OCI-LY3 (cell line): Measurements from ENCODE around the gene KCNJ11.

Source experiments
- H2AFZ ChIP-seq: fragments of 200-600, 300-600 bp; shearing (Covaris generic); 2 replicates; pipeline ENCODE4 v1.6.0; 2014; ENCODE audit warnings: antibody characterized with exemption, low read depth, low read length
- H3K27ac ChIP-seq: fragments of 200-600, 300-600 bp; sonication (generic); 2 replicates; pipeline ENCODE4 v1.5.1; 2014; ENCODE audit warnings: mild to moderate bottlenecking, low read length, moderate library complexity, mixed read lengths
- H3K27me3 ChIP-seq: fragments of 200-600, 300-600 bp; sonication (generic); 2 replicates; pipeline ENCODE4 v1.6.1; 2014; ENCODE audit warnings: low read depth, low read length, mixed read lengths
- H3K36me3 ChIP-seq: fragments of 200-600, 300-600 bp; sonication (generic); replicated peaks from 2 replicates; pipeline ENCODE3; 2014; ENCODE audit warnings: low read depth, low read length, mixed read lengths
- H3K4me1 ChIP-seq: fragments of 300-600, 200-600 bp; sonication (generic); 2 replicates; pipeline ENCODE4 v1.6.1; 2014; ENCODE audit warnings: low read length, mixed read lengths
- H3K4me2 ChIP-seq: fragments of 200-600, 300-600 bp; sonication (generic); 2 replicates; pipeline ENCODE4 v1.6.1; 2014; ENCODE audit warnings: low read length, mixed read lengths
- H3K4me3 ChIP-seq: fragments of 300-600, 200-600 bp; sonication (generic); 2 replicates; pipeline ENCODE4 v1.5.1; 2014; ENCODE audit warnings: antibody characterized with exemption, mild to moderate bottlenecking, low read length, moderate library complexity
- H3K79me2 ChIP-seq: fragments of 300-600, 200-600 bp; shearing (Covaris generic); 2 replicates; pipeline ENCODE4 v1.6.1; 2014; ENCODE audit warnings: mild to moderate bottlenecking, low read length, mixed read lengths
- H3K9ac ChIP-seq: fragments of 300-600, 200-600 bp; shearing (Covaris generic); 2 replicates; pipeline ENCODE4 v1.6.0; 2014; ENCODE audit warnings: mild to moderate bottlenecking, low read length, moderate library complexity
- H3K9me3 ChIP-seq: fragments of 200-600, 300-600 bp; shearing (Covaris generic); 2 replicates; pipeline ENCODE4 v1.6.1; 2014; ENCODE audit warnings: low read length, mixed read lengths; ENCODE audit not compliant: insufficient read depth
- H4K20me1 ChIP-seq: fragments of 200-600, 300-600 bp; sonication (generic); 2 replicates; pipeline ENCODE4 v1.6.1; 2016; ENCODE audit warnings: low read length, mixed read lengths; ENCODE audit not compliant: insufficient read depth
- CTCF ChIP-seq: fragments of 200-600, 300-600 bp; sonication (generic); IDR thresholded peaks from 2 replicates; pipeline ENCODE4 v1.5.1; 2014; ENCODE audit warnings: antibody characterized with exemption, low read length, low read depth
- EZH2phosphoT487 ChIP-seq: fragments of 200-600 bp; shearing (Covaris generic); IDR thresholded peaks from 2 replicates; pipeline ENCODE4 v1.6.1; 2018; ENCODE audit warnings: antibody characterized with exemption, mixed run types, low read depth

KCNJ11 gene

GRCh38 chr11:17388609-17389210 is at the start of gene KCNJ11:
TSS of gene KCNJ11 (minus strand) at chr11:17388659. CDS start at chr11:17388091, 568 bp downstream.
- no peak within 1 kb of the TSS for H3K27ac ChIP-seq

GRCh38 chr11:17437366-17437765 is 48.9 kb upstream of the KCNJ11 start:
- Histone ChIP-seq H3K36me3 (no peaks in the 10 kb centered on the region), H3K27ac (no peak overlapping the region), H3K4me2 (no peak overlapping the region), H3K4me3 (no peak overlapping the region), H3K27me3 (0 out of 2 replicates have a peak, but pooled peaks cover 7% of the 10 kb centered on the region), H3K79me2 (no peaks in the 10 kb centered on the region), H3K9ac (no peak overlapping the region), H4K20me1 (no peaks in the 10 kb centered on the region), H3K4me1 (no peaks in the 10 kb centered on the region), H2AFZ (no peak overlapping the region), H3K9me3 (no peaks in the 10 kb centered on the region)
- TF ChIP-seq CTCF, result no peak
- TF ChIP-seq EZH2phosphoT487, result no peak

More at GRCh38 chr11:17388609-17389210, at the start of gene KCNJ11:
- Histone ChIP-seq H2AFZ (peak within 1 kb of the TSS; percentile 84), H3K9me3 (no peaks in the 10 kb centered on the region), H3K4me2 (peak within 1 kb of the TSS; percentile 85), H4K20me1 (peaks cover 8% of the 10 kb centered on the region), H3K4me1 (peaks cover 16% of the 10 kb centered on the region), H3K27me3 (peaks cover 24% of the 10 kb centered on the region), H3K9ac (peak within 1 kb of the TSS; percentile 66), H3K4me3 (peak within 1 kb of the TSS; percentile 93), H3K36me3 (no peaks in the 10 kb centered on the region), H3K79me2 (no peaks in the 10 kb centered on the region)
- TF ChIP-seq CTCF (no peak), EZH2phosphoT487 (no peak)

GRCh38 chr11:17434108-17434507 is 45.6 kb upstream of the KCNJ11 start:
- no peaks in the 10 kb centered on the region for H3K27me3 ChIP-seq
- TF ChIP-seq EZH2phosphoT487, result no peak
- TF ChIP-seq CTCF, result no peak
- H3K4me2 ChIP-seq, result no peak overlapping the region
- no peaks in the 10 kb centered on the region for H3K9me3 ChIP-seq
- H3K4me1 ChIP-seq, result no peaks in the 10 kb centered on the region
- H2AFZ ChIP-seq, result no peak overlapping the region
- no peak overlapping the region for H3K4me3 ChIP-seq
- no peaks in the 10 kb centered on the region for H4K20me1 ChIP-seq
- H3K9ac ChIP-seq, result no peak overlapping the region
- no peaks in the 10 kb centered on the region for H3K36me3 ChIP-seq
- H3K79me2 ChIP-seq, result no peaks in the 10 kb centered on the region
- no peak overlapping the region for H3K27ac ChIP-seq

GRCh38 chr11:17432002-17432401 is 43.5 kb upstream of the KCNJ11 start:
- Histone ChIP-seq H3K4me1 (no peaks in the 10 kb centered on the region), H2AFZ (no peak overlapping the region), H3K79me2 (no peaks in the 10 kb centered on the region), H3K27ac (no peak overlapping the region), H3K4me3 (no peak overlapping the region), H4K20me1 (no peaks in the 10 kb centered on the region), H3K27me3 (no peaks in the 10 kb centered on the region), H3K4me2 (no peak overlapping the region), H3K9me3 (no peaks in the 10 kb centered on the region), H3K36me3 (no peaks in the 10 kb centered on the region), H3K9ac (no peak overlapping the region)
- TF ChIP-seq CTCF (no peak), EZH2phosphoT487 (no peak)
